ENCODE results near the gene OR56B4.

DNA sequence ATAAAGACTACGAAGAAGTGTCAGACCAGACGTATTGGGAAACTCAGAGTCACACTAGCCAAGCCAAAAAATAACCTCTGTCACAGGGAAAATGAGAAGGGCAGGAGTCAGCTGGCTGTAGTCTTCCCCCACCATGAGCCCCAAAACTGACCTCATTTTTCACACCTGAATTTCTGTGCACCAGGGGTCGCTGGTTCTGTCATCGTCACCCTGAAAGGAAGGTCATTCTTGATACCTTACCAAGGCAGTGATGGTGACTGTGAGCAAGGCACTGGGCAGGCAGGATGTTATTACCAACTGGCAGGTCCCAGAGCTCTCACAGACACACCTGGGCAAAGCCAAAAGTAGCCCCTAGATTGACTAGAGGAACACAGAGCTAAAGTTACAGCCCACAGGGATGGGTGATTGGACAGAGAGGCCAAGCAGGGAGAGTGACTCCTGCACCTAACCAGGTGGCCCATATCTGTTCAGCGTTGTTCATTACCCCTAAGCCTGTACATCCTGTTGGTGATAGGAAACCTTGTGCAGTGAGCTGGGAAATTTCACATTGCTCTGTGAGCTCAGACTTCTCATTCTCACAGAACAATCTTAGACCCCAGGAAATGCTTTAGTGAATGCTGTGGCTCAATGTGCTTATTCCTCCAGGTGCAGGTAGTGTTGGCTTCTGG, 44.7 kb upstream of the OR56B4 start:
- TF ChIP-seq CTCF (IDR thresholded peaks at IDR 0.05): no peak
- no peak for TF ChIP-seq POLR2A (IDR thresholded peaks at IDR 0.05)

Measured in esophagus squamous epithelium (tissue), 4 donors.